SU-DHL-6 (cell line): ENCODE results near the gene GHDC.

Source experiments
- EZH2phosphoT487 ChIP-seq: fragments of 200-600 bp; sonication (generic), shearing (Covaris generic); conservative IDR thresholded peaks from 2 replicates; pipeline ENCODE4 v1.6.1; 2018; ENCODE audit warnings: mild to moderate bottlenecking, antibody characterized with exemption, low read length, moderate library complexity, mixed read lengths
- TF ChIP-seq, protein P1 (sequence below): fragments of 200-600 bp; sonication (generic); IDR thresholded peaks from one replicate; pipeline ENCODE4 v1.5.1; 2017; ENCODE audit warnings: antibody characterized with exemption, mild to moderate bottlenecking, low read length, moderate library complexity; ENCODE audit not compliant: insufficient read depth, poor library complexity, severe bottlenecking

- TF ChIP-seq, protein P1, sequence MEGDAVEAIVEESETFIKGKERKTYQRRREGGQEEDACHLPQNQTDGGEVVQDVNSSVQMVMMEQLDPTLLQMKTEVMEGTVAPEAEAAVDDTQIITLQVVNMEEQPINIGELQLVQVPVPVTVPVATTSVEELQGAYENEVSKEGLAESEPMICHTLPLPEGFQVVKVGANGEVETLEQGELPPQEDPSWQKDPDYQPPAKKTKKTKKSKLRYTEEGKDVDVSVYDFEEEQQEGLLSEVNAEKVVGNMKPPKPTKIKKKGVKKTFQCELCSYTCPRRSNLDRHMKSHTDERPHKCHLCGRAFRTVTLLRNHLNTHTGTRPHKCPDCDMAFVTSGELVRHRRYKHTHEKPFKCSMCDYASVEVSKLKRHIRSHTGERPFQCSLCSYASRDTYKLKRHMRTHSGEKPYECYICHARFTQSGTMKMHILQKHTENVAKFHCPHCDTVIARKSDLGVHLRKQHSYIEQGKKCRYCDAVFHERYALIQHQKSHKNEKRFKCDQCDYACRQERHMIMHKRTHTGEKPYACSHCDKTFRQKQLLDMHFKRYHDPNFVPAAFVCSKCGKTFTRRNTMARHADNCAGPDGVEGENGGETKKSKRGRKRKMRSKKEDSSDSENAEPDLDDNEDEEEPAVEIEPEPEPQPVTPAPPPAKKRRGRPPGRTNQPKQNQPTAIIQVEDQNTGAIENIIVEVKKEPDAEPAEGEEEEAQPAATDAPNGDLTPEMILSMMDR = no peak
- TF ChIP-seq EZH2phosphoT487 = no peak
Observed at GRCh38 chr17:42159796-42160530, 34.3 kb downstream of the GHDC start.
